Dendritic cell treated with granulocyte-macrophage colony-stimulating factor and Interleukin-4, amounts not matched to agents 40 ng/mL and 50 ng/mL, for 4 days (primary cell): ENCODE measurements around the gene SPOCD1.
"Not testable (repeated sequence)": the region's sequence is repeated elsewhere in the genome, so short reads cannot be mapped to it uniquely, and the experiment has no call there.

Experiments
- H3K27ac Mint-ChIP-seq: one replicate; pipeline ENCODE4 v1.8.0; 2022; ENCODE audit warnings: mild to moderate bottlenecking, mixed read lengths
- H3K27me3 Mint-ChIP-seq: one replicate; pipeline ENCODE4 v1.8.0; 2022; ENCODE audit warnings: mild to moderate bottlenecking, mixed read lengths
- H3K36me3 Mint-ChIP-seq: one replicate; pipeline ENCODE4 v1.8.0; 2022; ENCODE audit warnings: low read depth, mixed read lengths
- H3K4me1 Mint-ChIP-seq: one replicate; pipeline ENCODE4 v1.8.0; 2022; ENCODE audit warnings: low read depth, mixed read lengths
- H3K4me3 Mint-ChIP-seq: one replicate; pipeline ENCODE4 v1.8.0; 2022; ENCODE audit warnings: mild to moderate bottlenecking, moderate library complexity, mixed read lengths
- H3K9me3 Mint-ChIP-seq: one replicate; pipeline ENCODE4 v1.8.0; 2022; ENCODE audit warnings: mixed read lengths
- intact Hi-C: fragments of 100-400 bp; cut with micrococcal nuclease; formaldehyde crosslinking; loops from one replicate; pipeline ENCODE4 v1.15.0; 2022

The SPOCD1 gene

GRCh38 chr1:31816501-31816900, 679 bp upstream of the SPOCD1 start:
- not testable (repeated sequence) for H3K27ac Mint-ChIP-seq, H3K9me3 Mint-ChIP-seq, H3K36me3 Mint-ChIP-seq, H3K4me3 Mint-ChIP-seq
- peaks cover 25% of the 10 kb centered on the region for H3K27me3 Mint-ChIP-seq
- intact Hi-C loops = loop anchor here (1.0 kb wide), 1 partner anchor 148 kb away; no protein-coding TSS in a partner anchor
- H3K4me1 Mint-ChIP-seq = peaks cover 15% of the 10 kb centered on the region

GRCh38 chr1:31815307-31815645, 546 bp downstream of the SPOCD1 start:
- H3K4me3 Mint-ChIP-seq = no peak overlapping the region
- peaks cover 32% of the 10 kb centered on the region for H3K27me3 Mint-ChIP-seq

GRCh38 chr1:31814631-31815306, 1.1 kb downstream of the SPOCD1 start:
- Mint-ChIP-seq H3K9me3 (no peaks in the 10 kb centered on the region), H3K27ac (no peak overlapping the region), H3K36me3 (no peaks in the 10 kb centered on the region), H3K27me3 (peaks cover 33% of the 10 kb centered on the region), H3K4me3 (no peak overlapping the region), H3K4me1 (peaks cover 15% of the 10 kb centered on the region)
- intact Hi-C loops = no loop called here

More at GRCh38 chr1:31815307-31815645, 546 bp downstream of the SPOCD1 start:
- H3K4me1 Mint-ChIP-seq = peaks cover 15% of the 10 kb centered on the region
- H3K9me3 Mint-ChIP-seq = no peaks in the 10 kb centered on the region
- intact Hi-C loops = no loop called here
- no peaks in the 10 kb centered on the region for H3K36me3 Mint-ChIP-seq
- no peak overlapping the region for H3K27ac Mint-ChIP-seq

- intact Hi-C loops = no loop called here
These were observed 1.7 kb downstream of the SPOCD1 start for GRCh38 chr1:31814041-31814511.

GRCh38 chr1:31812158-31812829, 3.5 kb downstream of the SPOCD1 start:
- Mint-ChIP-seq H3K27ac (no peak overlapping the region), H3K36me3 (no peaks in the 10 kb centered on the region), H3K4me3 (no peak overlapping the region), H3K27me3 (peaks cover 36% of the 10 kb centered on the region), H3K9me3 (no peaks in the 10 kb centered on the region), H3K4me1 (peaks cover 9% of the 10 kb centered on the region)
- intact Hi-C loops = no loop called here

More at GRCh38 chr1:31814041-31814511, 1.7 kb downstream of the SPOCD1 start:
- H3K4me1 Mint-ChIP-seq = peaks cover 15% of the 10 kb centered on the region
- H3K4me3 Mint-ChIP-seq = no peak overlapping the region
- H3K27ac Mint-ChIP-seq = no peak overlapping the region
- peaks cover 36% of the 10 kb centered on the region for H3K27me3 Mint-ChIP-seq
- H3K9me3 Mint-ChIP-seq = no peaks in the 10 kb centered on the region
- H3K36me3 Mint-ChIP-seq = no peaks in the 10 kb centered on the region

- Mint-ChIP-seq H3K36me3 (no peaks in the 10 kb centered on the region), H3K27me3 (peaks cover 36% of the 10 kb centered on the region), H3K4me1 (peaks cover 7% of the 10 kb centered on the region), H3K27ac (no peak overlapping the region), H3K4me3 (no peak overlapping the region), H3K9me3 (no peaks in the 10 kb centered on the region)
- intact Hi-C loops = no loop called here
These were observed 4.2 kb downstream of the SPOCD1 start for GRCh38 chr1:31811605-31812004.

GRCh38 chr1:31809698-31810097, 6.1 kb downstream of the SPOCD1 start:
- H3K4me1 Mint-ChIP-seq = peaks cover 7% of the 10 kb centered on the region
- intact Hi-C loops = no loop called here
- H3K27ac Mint-ChIP-seq = no peak overlapping the region
- H3K9me3 Mint-ChIP-seq = no peaks in the 10 kb centered on the region
- H3K36me3 Mint-ChIP-seq = no peaks in the 10 kb centered on the region
- H3K4me3 Mint-ChIP-seq = no peak overlapping the region
- peaks cover 31% of the 10 kb centered on the region for H3K27me3 Mint-ChIP-seq

GRCh38 chr1:31807273-31808048, 8.4 kb downstream of the SPOCD1 start:
- intact Hi-C loops = no loop called here
- Mint-ChIP-seq H3K4me3 (no peak overlapping the region), H3K27ac (no peak overlapping the region), H3K27me3 (peaks cover 34% of the 10 kb centered on the region), H3K9me3 (no peaks in the 10 kb centered on the region), H3K36me3 (no peaks in the 10 kb centered on the region), H3K4me1 (peaks cover 11% of the 10 kb centered on the region)

- no peaks in the 10 kb centered on the region for H3K9me3 Mint-ChIP-seq
- H3K36me3 Mint-ChIP-seq = no peaks in the 10 kb centered on the region
- intact Hi-C loops = no loop called here
- peaks cover 34% of the 10 kb centered on the region for H3K27me3 Mint-ChIP-seq
- no peak overlapping the region for H3K27ac Mint-ChIP-seq
- H3K4me1 Mint-ChIP-seq = peaks cover 18% of the 10 kb centered on the region
- no peak overlapping the region for H3K4me3 Mint-ChIP-seq
These were observed 10.5 kb downstream of the SPOCD1 start for GRCh38 chr1:31805318-31805717.

- Mint-ChIP-seq H3K27ac (no peak overlapping the region), H3K4me3 (no peak overlapping the region), H3K27me3 (peaks cover 39% of the 10 kb centered on the region), H3K4me1 (peaks cover 22% of the 10 kb centered on the region), H3K9me3 (no peaks in the 10 kb centered on the region), H3K36me3 (no peaks in the 10 kb centered on the region)
- intact Hi-C loops = no loop called here
These were observed 11.7 kb downstream of the SPOCD1 start for GRCh38 chr1:31804098-31804497.

GRCh38 chr1:31803610-31804009, 12.2 kb downstream of the SPOCD1 start:
- intact Hi-C loops = no loop called here
- H3K9me3 Mint-ChIP-seq = no peaks in the 10 kb centered on the region
- no peaks in the 10 kb centered on the region for H3K36me3 Mint-ChIP-seq
- H3K4me1 Mint-ChIP-seq = peaks cover 27% of the 10 kb centered on the region
- H3K27me3 Mint-ChIP-seq = peaks cover 43% of the 10 kb centered on the region
- H3K27ac Mint-ChIP-seq = no peak overlapping the region
- H3K4me3 Mint-ChIP-seq = no peak overlapping the region

GRCh38 chr1:31802190-31803150, 13.4 kb downstream of the SPOCD1 start:
- Mint-ChIP-seq H3K9me3 (no peaks in the 10 kb centered on the region), H3K36me3 (no peaks in the 10 kb centered on the region), H3K27ac (no peak overlapping the region), H3K4me3 (no peak overlapping the region), H3K4me1 (peaks cover 38% of the 10 kb centered on the region), H3K27me3 (peaks cover 55% of the 10 kb centered on the region)
- intact Hi-C loops = no loop called here

- H3K9me3 Mint-ChIP-seq = no peaks in the 10 kb centered on the region
- intact Hi-C loops = no loop called here
- H3K4me3 Mint-ChIP-seq = no peak overlapping the region
- peaks cover 47% of the 10 kb centered on the region for H3K4me1 Mint-ChIP-seq
- H3K27me3 Mint-ChIP-seq = peaks cover 62% of the 10 kb centered on the region
- H3K27ac Mint-ChIP-seq = no peak overlapping the region
- no peaks in the 10 kb centered on the region for H3K36me3 Mint-ChIP-seq
These were observed 14.4 kb downstream of the SPOCD1 start for GRCh38 chr1:31801458-31801857.
